Measurements from ENCODE around the gene NFAM1.
A peak's percentile ranks its signal among the peaks of the same experiment; 100 is the strongest.

The NFAM1 gene

GRCh38 chr22:42358643-42359558 is 73.3 kb downstream of the NFAM1 start:
- DNase-seq (ENCODE audit: low spot score): no peak

GRCh38 chr22:42357634-42358296 is 74.4 kb downstream of the NFAM1 start:
- no peak for DNase-seq (ENCODE audit: low spot score)

DNA sequence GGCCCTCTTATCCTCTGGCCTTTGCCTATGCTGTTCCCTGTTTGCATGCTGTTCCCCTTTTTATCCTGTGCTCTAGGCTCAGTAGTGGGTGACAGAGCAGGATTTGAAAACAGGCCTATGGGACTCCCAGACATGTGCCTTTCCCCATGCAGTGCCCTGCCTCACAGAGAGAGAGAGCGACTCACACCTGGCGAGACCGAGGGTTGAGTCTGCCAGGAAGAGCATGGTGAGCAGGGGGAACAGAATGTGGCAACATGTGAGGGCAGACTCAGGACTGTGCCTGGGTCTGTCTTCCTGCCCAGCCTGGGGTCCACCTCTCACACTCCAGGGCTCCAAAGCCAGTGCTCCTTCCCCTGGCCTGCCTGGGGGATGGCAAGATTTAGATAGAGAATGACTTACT is 75.0 kb downstream of the NFAM1 start:
- no peak for DNase-seq (ENCODE audit: low spot score)

DNA sequence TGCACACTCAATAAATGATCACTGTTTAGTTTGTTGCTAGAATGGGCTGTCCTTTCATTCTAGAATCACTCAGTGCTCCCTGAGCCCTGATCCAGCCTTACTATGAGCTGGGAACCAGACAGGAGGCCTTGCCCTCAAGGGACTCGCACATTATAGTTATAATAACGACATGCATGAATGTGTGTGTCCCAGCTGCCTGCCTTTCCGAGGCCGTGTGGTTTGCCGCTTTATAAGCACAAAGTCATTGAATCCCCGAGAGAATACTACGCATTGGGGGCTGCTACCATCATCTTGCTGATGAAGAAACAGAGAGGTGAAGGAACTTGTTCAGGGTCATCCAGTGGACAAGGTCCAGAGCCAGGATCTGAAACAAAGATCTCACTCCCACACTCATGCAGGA is 75.7 kb downstream of the NFAM1 start:
- no peak for DNase-seq (ENCODE audit: low spot score)

DNA sequence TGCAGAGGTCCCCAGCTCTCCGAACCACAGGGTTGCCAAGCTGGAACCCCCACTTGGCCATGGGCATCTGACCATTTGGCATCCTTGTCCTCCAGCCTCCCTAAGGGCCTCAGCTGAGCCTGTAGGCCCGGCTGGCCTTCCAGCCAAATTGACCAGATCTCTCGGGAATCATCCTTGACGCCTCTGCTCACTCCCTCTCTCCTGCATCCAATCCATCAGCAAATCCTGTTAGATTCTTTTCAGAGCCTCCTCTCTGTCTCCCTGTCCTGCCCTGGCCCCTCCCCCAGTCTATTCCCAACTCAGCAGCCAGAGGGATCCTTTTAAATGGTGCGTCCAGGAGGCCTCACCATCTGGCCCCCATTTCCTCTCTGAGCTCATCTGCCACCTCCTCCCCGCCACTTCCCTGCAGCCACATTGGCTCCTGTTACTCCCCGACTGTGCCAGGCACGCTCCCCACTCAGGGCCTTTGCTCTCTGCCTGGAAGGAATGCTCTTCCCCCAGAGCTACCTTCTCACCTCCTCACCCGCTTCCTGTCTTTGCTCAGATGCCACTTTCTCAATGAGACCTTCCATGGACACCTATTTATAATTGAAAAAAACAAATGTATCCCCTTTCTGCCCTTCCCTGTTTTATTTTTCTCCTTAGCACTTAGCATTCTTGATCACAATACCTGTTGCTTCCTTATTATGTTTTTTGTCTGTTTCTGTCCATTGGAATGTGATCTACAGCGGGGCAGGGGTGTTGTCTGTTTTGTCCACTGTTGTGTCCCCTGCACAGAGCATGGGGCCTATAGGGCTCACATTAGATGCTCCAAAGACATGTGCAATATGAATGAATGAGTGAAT is 78.1 kb downstream of the NFAM1 start:
- DNase-seq (ENCODE audit: low spot score): no peak

DNA sequence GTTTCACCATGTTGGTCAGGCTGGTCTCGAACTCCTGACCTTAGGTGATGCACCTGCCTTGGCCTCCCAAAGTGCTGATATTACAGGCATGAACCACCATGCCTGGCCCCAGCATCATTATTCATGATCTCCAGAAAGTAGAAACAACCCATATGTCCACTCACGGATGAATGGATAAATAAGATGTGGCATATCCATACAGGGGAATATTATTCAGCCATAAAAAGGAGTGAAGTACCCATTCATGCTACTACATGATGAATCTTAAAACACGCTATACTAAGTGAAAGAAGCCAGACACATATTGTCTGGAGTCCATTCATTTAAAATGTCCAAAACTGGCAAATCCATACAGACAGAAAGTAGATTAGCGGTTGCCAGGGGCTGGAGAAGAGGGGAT is 81.8 kb downstream of the NFAM1 start:
- no peak for DNase-seq (ENCODE audit: low spot score)

DNA sequence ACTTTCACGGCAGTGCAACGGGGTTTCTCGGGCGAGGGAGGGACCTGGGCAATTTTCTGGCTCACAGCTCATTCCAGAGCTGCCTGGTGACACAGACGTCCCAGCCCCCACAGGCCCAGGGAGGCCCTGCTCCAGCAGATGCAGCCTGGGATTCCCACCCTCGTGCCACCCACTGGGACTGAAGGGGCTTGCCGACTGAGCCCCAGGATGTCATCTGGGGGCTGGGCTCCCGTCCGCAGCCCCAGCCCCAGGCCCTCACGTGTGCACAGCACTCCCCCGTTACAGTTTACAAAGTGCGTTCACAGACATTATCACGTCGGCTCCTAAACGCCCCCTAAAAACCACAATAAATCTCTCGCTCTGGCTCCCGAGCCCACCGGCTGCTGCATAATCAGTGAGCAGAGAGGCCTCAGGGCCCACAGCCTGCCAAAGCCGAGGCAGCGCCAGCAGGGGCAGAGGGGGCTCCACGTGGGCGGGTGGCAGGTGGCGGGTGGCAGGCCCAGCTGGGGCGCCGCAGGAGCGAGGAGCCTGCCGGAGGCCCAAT is 84.8 kb downstream of the NFAM1 start:
- no peak for DNase-seq (ENCODE audit: low spot score)

DNA sequence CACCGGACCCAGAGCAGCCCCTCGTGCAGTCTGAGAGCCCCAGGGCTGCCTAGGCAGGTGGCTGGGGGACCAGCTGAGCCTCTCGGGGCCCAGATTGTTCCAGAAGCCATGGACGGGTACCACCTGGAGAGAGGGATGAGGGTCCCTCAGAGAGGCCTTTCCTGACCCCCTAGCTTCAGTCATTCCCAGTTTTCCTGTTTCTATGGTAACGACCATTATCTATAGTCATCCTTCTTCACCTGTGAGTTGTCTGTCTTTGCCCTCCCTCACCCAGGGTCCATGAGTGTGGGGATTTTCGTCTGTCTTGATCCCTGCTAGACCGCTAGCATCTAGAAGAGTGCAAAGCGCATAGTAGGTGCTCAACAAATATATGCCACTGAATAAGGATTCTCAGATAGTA is 85.5 kb downstream of the NFAM1 start:
- DNase-seq (ENCODE audit: low spot score): no peak

- no peak for DNase-seq (ENCODE audit: low spot score)
These were observed 86.7 kb downstream of the NFAM1 start for GRCh38 chr22:42345458-42345857.

DNA sequence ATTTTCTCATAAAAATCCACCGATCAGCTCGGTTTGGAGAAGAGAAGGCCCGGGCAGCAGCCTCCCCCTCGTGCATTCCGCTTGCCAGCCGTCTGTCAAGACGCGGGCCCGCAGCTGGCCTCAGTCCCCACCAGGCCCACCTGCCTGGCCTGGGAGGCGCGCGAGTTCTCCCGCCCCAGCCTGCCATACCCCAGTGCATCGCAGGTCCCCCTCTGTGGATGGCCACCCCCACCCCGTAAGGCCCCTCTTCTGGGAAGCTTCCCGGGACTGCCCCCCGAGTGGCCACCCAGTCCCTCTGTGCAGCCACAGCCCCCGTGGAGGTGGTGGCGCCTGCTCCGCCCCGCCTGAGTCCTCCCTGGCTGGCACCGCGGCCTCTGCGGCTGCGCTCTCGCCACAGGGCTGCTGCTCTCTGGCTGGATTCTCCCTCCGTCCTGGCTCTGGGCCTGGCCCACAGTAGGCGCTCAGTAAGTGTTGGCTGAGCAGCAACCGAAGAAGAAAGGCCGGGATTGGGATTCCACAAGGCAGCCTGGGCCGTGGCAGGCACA is 87.8 kb downstream of the NFAM1 start:
- peak; percentile 88 for DNase-seq (ENCODE audit: low spot score)

DNA sequence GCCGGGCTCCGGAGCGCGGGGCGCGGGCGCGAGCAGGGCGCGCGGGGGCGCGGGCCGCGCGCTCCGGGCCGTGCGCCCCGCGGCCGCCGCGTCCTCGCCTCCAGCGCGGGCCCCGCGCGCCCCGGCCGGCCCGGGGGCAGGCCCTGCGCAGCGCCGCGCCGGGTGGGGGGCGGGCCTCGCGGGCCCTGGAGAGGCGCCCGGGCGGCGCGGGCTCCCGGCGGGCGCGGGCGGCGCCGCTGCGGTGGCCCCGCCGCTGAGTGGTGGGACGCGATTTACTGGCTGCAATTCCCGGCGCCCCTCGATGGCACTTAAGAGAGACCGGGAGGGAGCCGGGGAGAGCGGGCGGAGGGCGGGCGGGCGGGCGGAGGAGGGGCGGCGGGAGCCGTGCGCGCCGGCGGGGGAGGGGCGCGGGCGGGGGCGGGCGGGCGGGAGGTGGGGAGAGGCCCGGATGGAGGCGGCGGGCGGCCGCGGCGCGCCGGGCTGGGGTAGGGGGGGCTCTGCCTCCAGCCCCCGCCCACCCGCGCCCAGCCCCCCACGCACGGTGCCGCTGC is 88.6 kb downstream of the NFAM1 start:
- DNase-seq (ENCODE audit: low spot score): no peak

GRCh38 chr22:42343121-42343454 is 89.1 kb downstream of the NFAM1 start:
- DNase-seq (ENCODE audit: low spot score): no peak

- no peak for DNase-seq (ENCODE audit: low spot score)
These were observed 89.6 kb downstream of the NFAM1 start for GRCh38 chr22:42342426-42343120.

- no peak for DNase-seq (ENCODE audit: low spot score)
These were observed 90.4 kb downstream of the NFAM1 start for GRCh38 chr22:42341779-42342178.

DNA sequence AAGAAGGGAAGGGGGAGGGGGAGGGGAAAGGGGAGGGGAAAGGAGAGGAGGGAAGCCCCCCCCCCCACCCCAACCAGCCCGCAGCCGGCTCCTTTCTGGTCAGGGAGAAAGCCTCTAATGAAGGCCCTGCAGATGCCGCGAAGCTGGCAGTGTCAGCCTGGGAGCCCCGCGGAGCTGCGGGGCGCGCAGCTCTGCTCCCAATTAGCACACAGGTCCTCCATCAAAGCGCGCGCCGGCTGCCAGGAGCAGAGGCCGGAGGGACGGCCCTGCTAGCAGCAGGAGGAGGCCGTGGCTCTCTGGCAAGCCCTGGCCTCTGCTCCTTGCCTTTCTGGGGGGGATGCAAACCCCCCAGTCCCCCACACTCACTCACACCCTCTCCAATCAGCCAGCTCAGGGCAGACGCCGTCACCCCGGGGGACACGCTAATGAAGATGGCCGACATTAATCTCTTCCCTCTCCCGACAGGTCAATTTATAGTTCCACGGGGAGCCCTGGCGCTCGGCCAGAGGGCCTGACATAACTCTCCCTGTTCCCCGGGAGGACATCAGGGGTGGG is 91.3 kb downstream of the NFAM1 start:
- DNase-seq (ENCODE audit: low spot score): no peak

DNA sequence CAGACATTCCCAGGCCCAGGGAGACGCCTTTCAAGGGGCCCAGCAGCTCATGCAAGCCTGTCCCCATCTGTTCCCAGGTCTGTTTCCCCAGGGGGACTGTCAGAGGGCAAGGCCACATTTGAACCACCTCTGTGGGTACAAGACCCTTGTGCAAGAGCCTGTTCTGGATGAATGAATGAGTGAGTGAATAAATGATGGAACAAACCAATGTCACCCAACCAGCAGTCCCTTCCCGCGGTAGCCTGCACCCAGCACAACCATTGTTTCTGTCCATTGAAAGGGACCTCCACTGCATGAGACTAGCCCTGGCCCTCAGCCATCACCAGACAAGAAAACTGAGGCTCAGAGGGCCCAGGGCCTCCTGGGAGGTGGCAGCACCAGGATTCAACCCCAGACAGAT is 92.1 kb downstream of the NFAM1 start:
- DNase-seq (ENCODE audit: low spot score): no peak

DNA sequence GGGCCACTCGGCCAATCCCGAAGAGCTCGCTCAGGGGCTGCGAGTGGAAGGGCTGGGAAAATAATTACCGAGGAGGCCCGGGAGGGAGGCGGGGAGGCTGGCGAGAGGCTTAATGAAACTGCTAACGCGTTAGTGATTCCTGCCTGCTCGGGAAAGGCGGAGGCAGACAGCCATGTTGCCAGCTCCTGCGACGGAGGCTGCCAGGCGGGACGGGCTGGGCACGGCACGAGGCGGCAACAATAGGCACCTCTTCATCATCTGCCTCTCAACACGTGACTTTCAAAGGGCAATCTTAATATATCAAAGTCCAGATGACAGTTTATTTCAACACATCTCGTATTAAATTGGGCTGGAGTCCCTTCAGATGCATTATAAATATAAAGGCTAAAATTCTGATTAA is 93.7 kb downstream of the NFAM1 start:
- DNase-seq (ENCODE audit: low spot score): no peak

DNA sequence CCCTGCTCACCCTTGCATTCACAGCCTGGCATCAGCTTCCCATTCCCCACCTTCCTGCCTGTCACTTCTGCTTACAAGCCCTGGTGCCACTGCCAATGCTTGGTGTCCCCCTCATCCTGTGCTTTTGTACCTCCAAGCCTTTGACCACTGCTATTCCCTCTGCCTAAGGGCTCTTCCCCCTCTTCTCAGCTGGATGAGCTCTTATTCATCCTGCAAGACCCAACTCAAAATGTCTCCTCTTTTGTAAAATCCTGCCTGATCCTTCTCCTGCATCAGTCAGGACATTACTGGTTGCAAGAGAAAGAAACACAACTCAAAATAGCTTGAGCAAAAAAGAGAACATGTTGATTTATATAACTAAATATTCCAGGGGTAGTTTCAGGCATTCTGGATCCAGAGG is 94.8 kb downstream of the NFAM1 start:
- DNase-seq (ENCODE audit: low spot score): no peak

DNA sequence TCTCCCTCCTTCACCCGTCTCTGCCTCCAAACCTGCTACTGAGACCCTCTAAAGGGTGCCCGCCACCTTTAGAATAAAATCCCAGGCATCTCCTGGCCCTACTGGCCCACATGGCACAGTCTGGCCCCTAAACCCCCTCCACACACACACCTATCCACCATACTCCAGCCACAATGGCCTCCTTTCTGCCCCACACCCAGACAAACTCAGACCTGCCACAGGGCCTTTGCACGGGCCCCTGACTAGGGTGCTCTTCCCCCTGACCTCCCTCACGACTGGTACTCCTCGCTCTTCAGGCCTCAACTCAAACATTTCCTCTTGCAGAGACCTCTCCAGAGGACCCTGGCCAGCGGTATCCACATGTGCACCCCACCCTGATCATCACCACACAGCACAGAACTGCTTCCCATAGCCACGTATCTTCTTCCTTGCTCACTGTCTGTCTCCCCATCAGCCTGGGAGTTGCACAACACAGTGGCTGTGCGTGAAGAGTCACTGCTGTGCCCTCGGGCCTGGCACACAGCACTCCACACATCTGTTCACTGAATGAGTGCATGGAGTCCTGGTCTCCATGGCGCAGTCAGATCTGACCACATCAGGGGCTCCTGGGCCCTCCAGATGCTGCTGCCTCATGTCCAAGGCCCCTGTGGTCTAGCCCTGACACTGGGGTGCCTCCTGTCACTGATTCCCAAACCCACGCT is 95.5 kb downstream of the NFAM1 start:
- no peak for DNase-seq (ENCODE audit: low spot score)

GRCh38 chr22:42335839-42336378 is 96.3 kb downstream of the NFAM1 start:
- DNase-seq (ENCODE audit: low spot score): no peak

Data from putamen (tissue), 1 donor.